ENCODE results near the gene EFNA1. TPM values are rescaled to one million over a fixed set of nuclear protein-coding genes. Genes with fewer than 3 reads are reported as not detected.

Gene EFNA1
- total and polyA plus RNA-seq, 2 of the 8 experiments (the other 6 are each of a cell fraction or from before 2014, with no cell fraction given), result 4.9 to 14.6 TPM

- Histone ChIP-seq H2BK120ac (replicated peaks; ENCODE audit: low read depth, low read length) (no peak within 1 kb of the TSS), H4K91ac (replicated peaks; ENCODE audit: insufficient read length, low read length) (peak within 1 kb of the TSS; percentile 67), H3K79me2 (ENCODE audit: control insufficient read depth in 1 of 2, insufficient read depth in 2 of 2, low read length in 2 of 2) (no peaks in the 10 kb centered on the region), H3K36me3 (ENCODE audit: control insufficient read depth in 2 of 4, insufficient read depth in 4 of 4, low read length in 3 of 4) (no peaks in the 10 kb centered on the region), H3K23me2 (ENCODE audit: low read depth, low read length) (peaks cover 16% of the 10 kb centered on the region; the same call in 1 of the 2 replicates), H2BK12ac (ENCODE audit: low read depth, low read length) (peak within 1 kb of the TSS; percentile 75; the same call in 1 of the 2 replicates), H2AFZ (ENCODE audit: low read length) (no peak within 1 kb of the TSS), H2BK15ac (ENCODE audit: low read length) (peak within 1 kb of the TSS; percentile 46; the same call in 1 of the 2 replicates), H4K5ac (ENCODE audit: insufficient read length, low read depth, low read length) (no peak within 1 kb of the TSS), H3K9me3 (ENCODE audit: insufficient read depth in 2 of 2, low read depth in 1 of 2, low read length in 1 of 2) (no peaks in the 10 kb centered on the region), H3K4me1 (replicated peaks in 1 of 4; ENCODE audit: control insufficient read depth in 3 of 4, insufficient read depth in 4 of 4, low read length in 3 of 4) (peaks cover 0 to 34% (median 16%) of the 10 kb centered on the region in 4 experiments; a peak in 6 of 7 replicates), H2BK20ac (ENCODE audit: low read length) (peak within 1 kb of the TSS; percentile 55; the same call in 1 of the 2 replicates), H3K14ac (ENCODE audit: insufficient read length) (no peak within 1 kb of the TSS), H3K4me2 (ENCODE audit: insufficient read depth in 1 of 2, low read depth in 2 of 2, low read length in 2 of 2) (peak within 1 kb of the TSS; percentile 93 to 95), H3K4ac (replicated peaks; ENCODE audit: insufficient read length, low read depth, low read length) (no peak within 1 kb of the TSS), H4K20me1 (replicated peaks in 1 of 2; ENCODE audit: control insufficient read depth in 1 of 2, insufficient read depth in 2 of 2, low read length in 2 of 2) (peaks cover 0 to 10% of the 10 kb centered on the region in 2 experiments), H2BK5ac (ENCODE audit: low read depth, low read length) (no peak within 1 kb of the TSS), H2AK5ac (ENCODE audit: low read depth, low read length) (peak within 1 kb of the TSS; percentile 48; the same call in 1 of the 2 replicates), H3K56ac (replicated peaks; ENCODE audit: insufficient read length, low read depth, low read length) (no peak within 1 kb of the TSS), H3K79me1 (ENCODE audit: low read depth, low read length) (no peaks in the 10 kb centered on the region), H3K27me3 (replicated peaks in 1 of 4; ENCODE audit: control insufficient read depth in 3 of 4, extremely low read depth in 1 of 4, insufficient read depth in 3 of 4, low read length in 3 of 4) (peaks cover 45 to 59% (median 56%) of the 10 kb centered on the region in 4 experiments), H3K9ac (replicated peaks in 1 of 4; ENCODE audit: extremely low read depth in 1 of 4, low read depth in 3 of 4, low read length in 3 of 4) (no peak within 1 kb of the TSS), H3K27ac (ENCODE audit: low read depth, low read length) (no peak within 1 kb of the TSS), H4K8ac (ENCODE audit: extremely low read depth, insufficient read depth, low read length) (no peak within 1 kb of the TSS; the same call in 1 of the 2 replicates), H3K18ac (ENCODE audit: extremely low read depth, low read length) (peak within 1 kb of the TSS; percentile 71), H3K23ac (ENCODE audit: insufficient read length) (no peak within 1 kb of the TSS), H3K4me3 (ENCODE audit: extremely low read depth in 1 of 4, insufficient read depth in 2 of 4, low read depth in 3 of 4, low read length in 4 of 4) (peak within 1 kb of the TSS; percentile 57 to 77 (median 64))
- DNase-seq (ENCODE audit: low read depth in 1 of 2, low spot score in 2 of 2) (peak in 1 of 2 experiments; percentile 91), FAIRE-seq (no peak)
- ChIA-PET CTCF (ENCODE audit: partially characterized antibody) (interaction anchor here (0.5 to 33.9 kb wide), 6 partner anchors 8 to 170 kb away, joined by 3 to 907 read pairs (median 6); partner anchors contain the start of genes ADAM15 and EFNA4), POLR2A (ENCODE audit: partially characterized antibody) (interaction anchor here (0.8 to 2.6 kb wide), 5 partner anchors 9 to 105 kb away, joined by 3 to 18 read pairs (median 7); partner anchors contain the start of gene EFNA4)
- WGBS, 2 experiments (ENCODE audit: extremely low coverage in 1 of 2, insufficient coverage in 1 of 2, insufficient read length in 1 of 2, insufficient replicate concordance in 2 of 2, low coverage in 1 of 2, low lambda C conversion rate in 2 of 2, missing lambda C conversion rate in 1 of 2), result 6% methylated on average over 14 of the region's 59 CpGs; no CpG with 5 or more reads in 1 of the 2 experiments
- TF ChIP-seq BCL11A (IDR thresholded peaks at IDR 0.05; ENCODE audit: low read depth in 2 of 2, low read length in 2 of 2) (no peak), KDM4A (IDR thresholded peaks at IDR 0.05; ENCODE audit: low read depth, low read length, severe bottlenecking) (peak; percentile 29), MAX (IDR thresholded peaks at IDR 0.05) (peak; percentile 35; the same call in 1 of the 2 replicates), GABPA (IDR thresholded peaks at IDR 0.05; ENCODE audit: borderline replicate concordance, insufficient read depth, low read length) (no peak), ASH2L (IDR thresholded peaks at IDR 0.05; ENCODE audit: low read length) (peak; percentile 36), NANOG (IDR thresholded peaks at IDR 0.05; ENCODE audit: insufficient read depth, low read depth, low read length, poor library complexity, severe bottlenecking) (no peak), JUND (IDR thresholded peaks at IDR 0.05; ENCODE audit: low read length) (no peak), CTCF (IDR thresholded peaks at IDR 0.05; ENCODE audit: control extremely low read depth in 1 of 3, insufficient read depth in 1 of 3, low read depth in 1 of 3, low read length in 3 of 3) (0 out of 4 replicates have a peak, but pooled peaks of 1 of the 3 experiments have one; percentile 4)
Measured at GRCh38 chr1:155078469-155079209, 49.0 kb upstream of the EFNA1 start, which contains the start of gene EFNA3. TSS of gene EFNA3 (plus strand) at chr1:155078837. CDS start at chr1:155078942, 105 bp downstream.

Measured in H1 (cell line).